ENCODE measurements around the gene RBP2.

Gene RBP2

GRCh38 chr3:139482206-139482605, 5.9 kb upstream of the RBP2 start:
- Histone ChIP-seq H3K4me2 (no peak overlapping the region), H3K4me3 (no peak overlapping the region), H3K9ac (no peak overlapping the region), H3K4me1 (no peaks in the 10 kb centered on the region), H3K36me3 (no peaks in the 10 kb centered on the region), H4K20me1 (no peaks in the 10 kb centered on the region), H3K27me3 (no peaks in the 10 kb centered on the region), H3K9me3 (no peaks in the 10 kb centered on the region), H3K27ac (no peak overlapping the region)
- TF ChIP-seq Cebpa-rat (IDR thresholded peaks at IDR 0.05), result no peak

GRCh38 chr3:139481116-139481515, 4.8 kb upstream of the RBP2 start:
- Histone ChIP-seq H3K36me3 (no peaks in the 10 kb centered on the region), H3K4me1 (no peaks in the 10 kb centered on the region), H3K27ac (no peak overlapping the region), H3K4me3 (no peak overlapping the region), H3K27me3 (no peaks in the 10 kb centered on the region), H3K9me3 (no peaks in the 10 kb centered on the region), H4K20me1 (no peaks in the 10 kb centered on the region), H3K9ac (no peak overlapping the region), H3K4me2 (no peak overlapping the region)
- TF ChIP-seq Cebpa-rat (IDR thresholded peaks at IDR 0.05), result no peak

GRCh38 chr3:139480585-139480984, 4.3 kb upstream of the RBP2 start:
- Histone ChIP-seq H3K4me2 (no peak overlapping the region), H4K20me1 (no peaks in the 10 kb centered on the region), H3K27ac (no peak overlapping the region), H3K36me3 (no peaks in the 10 kb centered on the region), H3K9me3 (no peaks in the 10 kb centered on the region), H3K9ac (no peak overlapping the region), H3K27me3 (no peaks in the 10 kb centered on the region), H3K4me3 (no peak overlapping the region), H3K4me1 (peaks cover 2% of the 10 kb centered on the region)
- TF ChIP-seq Cebpa-rat (IDR thresholded peaks at IDR 0.05), result no peak

GRCh38 chr3:139477710-139478640, 1.7 kb upstream of the RBP2 start:
- no peaks in the 10 kb centered on the region for H3K9me3 ChIP-seq
- H3K9ac ChIP-seq, result no peak overlapping the region
- peaks cover 5% of the 10 kb centered on the region for H3K4me1 ChIP-seq
- no peaks in the 10 kb centered on the region for H4K20me1 ChIP-seq
- no peak for TF ChIP-seq Cebpa-rat (IDR thresholded peaks at IDR 0.05)
- no peak overlapping the region for H3K4me2 ChIP-seq
- no peaks in the 10 kb centered on the region for H3K36me3 ChIP-seq
- H3K27me3 ChIP-seq, result no peaks in the 10 kb centered on the region
- no peak overlapping the region for H3K4me3 ChIP-seq
- no peak overlapping the region for H3K27ac ChIP-seq

GRCh38 chr3:139473155-139473771, 3.1 kb downstream of the RBP2 start:
- no peaks in the 10 kb centered on the region for H4K20me1 ChIP-seq
- H3K4me1 ChIP-seq, result peaks cover 5% of the 10 kb centered on the region
- no peak overlapping the region for H3K9ac ChIP-seq
- no peaks in the 10 kb centered on the region for H3K9me3 ChIP-seq
- no peaks in the 10 kb centered on the region for H3K36me3 ChIP-seq
- TF ChIP-seq Cebpa-rat (IDR thresholded peaks at IDR 0.05), result no peak
- no peak overlapping the region for H3K27ac ChIP-seq
- H3K4me3 ChIP-seq, result no peak overlapping the region
- no peak overlapping the region for H3K4me2 ChIP-seq
- no peaks in the 10 kb centered on the region for H3K27me3 ChIP-seq

- Histone ChIP-seq H3K36me3 (no peaks in the 10 kb centered on the region), H3K27ac (no peak overlapping the region), H3K4me3 (no peak overlapping the region), H3K9ac (no peak overlapping the region), H4K20me1 (no peaks in the 10 kb centered on the region), H3K4me2 (no peak overlapping the region), H3K4me1 (peaks cover 5% of the 10 kb centered on the region), H3K27me3 (no peaks in the 10 kb centered on the region), H3K9me3 (no peaks in the 10 kb centered on the region)
- TF ChIP-seq Cebpa-rat (IDR thresholded peaks at IDR 0.05), result no peak
These were observed 3.8 kb downstream of the RBP2 start for GRCh38 chr3:139472380-139473010.

- Histone ChIP-seq H3K4me3 (no peak overlapping the region), H3K36me3 (no peaks in the 10 kb centered on the region), H3K9me3 (no peaks in the 10 kb centered on the region), H3K4me1 (no peaks in the 10 kb centered on the region), H3K27ac (no peak overlapping the region), H3K27me3 (no peaks in the 10 kb centered on the region), H3K4me2 (no peak overlapping the region), H3K9ac (no peak overlapping the region), H4K20me1 (no peaks in the 10 kb centered on the region)
- no peak for TF ChIP-seq Cebpa-rat (IDR thresholded peaks at IDR 0.05)
These were observed 6.1 kb downstream of the RBP2 start for GRCh38 chr3:139470199-139470598.

- Histone ChIP-seq H3K4me2 (no peak overlapping the region), H3K4me1 (no peaks in the 10 kb centered on the region), H3K27me3 (no peaks in the 10 kb centered on the region), H3K36me3 (no peaks in the 10 kb centered on the region), H3K9ac (no peak overlapping the region), H3K9me3 (no peaks in the 10 kb centered on the region), H4K20me1 (no peaks in the 10 kb centered on the region), H3K4me3 (no peak overlapping the region), H3K27ac (no peak overlapping the region)
- TF ChIP-seq Cebpa-rat (IDR thresholded peaks at IDR 0.05), result no peak
These were observed 7.9 kb downstream of the RBP2 start for GRCh38 chr3:139468399-139468798.

GRCh38 chr3:139466360-139466759, 10.0 kb downstream of the RBP2 start:
- Histone ChIP-seq H3K9me3 (no peaks in the 10 kb centered on the region), H3K4me2 (no peak overlapping the region), H3K9ac (no peak overlapping the region), H3K27me3 (no peaks in the 10 kb centered on the region), H3K4me1 (no peaks in the 10 kb centered on the region), H3K27ac (no peak overlapping the region), H3K4me3 (no peak overlapping the region), H3K36me3 (no peaks in the 10 kb centered on the region), H4K20me1 (no peaks in the 10 kb centered on the region)
- no peak for TF ChIP-seq Cebpa-rat (IDR thresholded peaks at IDR 0.05)

- Histone ChIP-seq H3K36me3 (no peaks in the 10 kb centered on the region), H3K9me3 (no peaks in the 10 kb centered on the region), H3K4me3 (no peak overlapping the region), H3K9ac (no peak overlapping the region), H3K27me3 (no peaks in the 10 kb centered on the region), H3K4me2 (no peak overlapping the region), H3K4me1 (no peaks in the 10 kb centered on the region), H4K20me1 (no peaks in the 10 kb centered on the region), H3K27ac (no peak overlapping the region)
- no peak for TF ChIP-seq Cebpa-rat (IDR thresholded peaks at IDR 0.05)
These were observed 10.7 kb downstream of the RBP2 start for GRCh38 chr3:139465636-139466035.

Data from BLaER1 (cell line).